HepG2 (cell line): ENCODE data around the gene ADSS1. TPM values are rescaled to one million over a fixed set of nuclear protein-coding genes. Genes with fewer than 3 reads are reported as not detected.

Experiments used
- AKAP8 ChIP-seq: sonication (generic); formaldehyde crosslinking; IDR thresholded peaks from 2 replicates; pipeline ENCODE4 v1.5.1; 2020; ENCODE audit warnings: mild to moderate bottlenecking, missing genetic modification reagents
- BRCA1 ChIP-seq: sonication (generic); formaldehyde crosslinking; IDR thresholded peaks from 2 replicates; pipeline ENCODE4 v1.4.0; 2020; ENCODE audit warnings: missing genetic modification reagents
- MTF2 ChIP-seq: sonication (generic); formaldehyde crosslinking; IDR thresholded peaks from 2 replicates; pipeline ENCODE4 v1.5.0; 2020; ENCODE audit warnings: missing genetic modification reagents, borderline replicate concordance
- NFIB ChIP-seq: sonication (generic); formaldehyde crosslinking; IDR thresholded peaks from 2 replicates; pipeline ENCODE4 v1.9.0; 2021; ENCODE audit warnings: missing genetic modification reagents, mild to moderate bottlenecking, borderline replicate concordance
- NFYB ChIP-seq: sonication (generic); formaldehyde crosslinking; IDR thresholded peaks from 2 replicates; pipeline ENCODE4 v1.4.0; 2020; ENCODE audit warnings: missing genetic modification reagents
- RARA ChIP-seq: IDR thresholded peaks from 2 replicates; pipeline ENCODE4 v1.6.1; 2016; ENCODE audit warnings: missing genetic modification reagents, missing compliant biosample characterization
- SAFB2 ChIP-seq: sonication (generic); formaldehyde crosslinking; IDR thresholded peaks from 2 replicates; pipeline ENCODE4 v1.5.1; 2020; ENCODE audit warnings: missing genetic modification reagents, low read depth, mild to moderate bottlenecking, borderline replicate concordance
- SMAD3 ChIP-seq: sonication (generic); formaldehyde crosslinking; IDR thresholded peaks from 2 replicates; pipeline ENCODE4 v1.4.0; 2020; ENCODE audit warnings: missing genetic modification reagents
- U2AF2 ChIP-seq: fragments of 200-400 bp; formaldehyde crosslinking; IDR thresholded peaks from 2 replicates; pipeline ENCODE4 v1.6.1; 2017; ENCODE audit warnings: low read depth, mild to moderate bottlenecking, low read length
- ZFP1 ChIP-seq: IDR thresholded peaks from 2 replicates; pipeline ENCODE4 v1.6.1; 2016
- ZMAT3 ChIP-seq: sonication (generic); formaldehyde crosslinking; conservative IDR thresholded peaks from 2 replicates; pipeline ENCODE4 v1.7.0; 2021; ENCODE audit warnings: missing genetic modification reagents
- ZNF12 ChIP-seq: sonication (generic); formaldehyde crosslinking; IDR thresholded peaks from 2 replicates; pipeline ENCODE4 v1.5.0; 2020; ENCODE audit warnings: missing genetic modification reagents
- ZNF274 ChIP-seq: sonication (generic); formaldehyde crosslinking; IDR thresholded peaks from 2 replicates; pipeline ENCODE4 v1.5.1; 2020; ENCODE audit warnings: mild to moderate bottlenecking, missing genetic modification reagents
- ZNF3 ChIP-seq: IDR thresholded peaks from 2 replicates; pipeline ENCODE4 v1.7.0; 2017; ENCODE audit warnings: inconsistent platforms
- ZNF552 ChIP-seq: sonication (generic); formaldehyde crosslinking; IDR thresholded peaks from 2 replicates; pipeline ENCODE4 v1.9.0; 2022; ENCODE audit warnings: missing genetic modification reagents, mild to moderate bottlenecking, borderline replicate concordance
- ZNF564 ChIP-seq: sonication (generic); formaldehyde crosslinking; IDR thresholded peaks from 2 replicates; pipeline ENCODE4 v1.8.1; 2023; ENCODE audit warnings: mild to moderate bottlenecking, missing genetic modification reagents
- ZNF569 ChIP-seq: sonication (generic); formaldehyde crosslinking; IDR thresholded peaks from 2 replicates; pipeline ENCODE4 v1.5.0; 2020; ENCODE audit warnings: mild to moderate bottlenecking, missing genetic modification reagents, moderate library complexity, borderline replicate concordance
- ZNF761 ChIP-seq: sonication (generic); formaldehyde crosslinking; conservative IDR thresholded peaks from 2 replicates; pipeline ENCODE4 v1.4.0; 2020; ENCODE audit warnings: mild to moderate bottlenecking, missing genetic modification reagents
- ZSCAN21 ChIP-seq: sonication (generic); formaldehyde crosslinking; IDR thresholded peaks from 2 replicates; pipeline ENCODE4 v1.8.0; 2022; ENCODE audit warnings: mild to moderate bottlenecking, missing genetic modification reagents, moderate library complexity, borderline replicate concordance
- polyA plus RNA-seq, 8 experiments: library from polyadenylated mRNA; depleted of rRNA in 3 of 8; stranded (reverse) in 7 of 8; unstranded in 1 of 8; fragments of >200 nt; fragmentation: Illumina TruSeq in 4 of 8; extraction: Trizol in 4 of 8; gene quantifications; 2 replicates each; pipeline versions ENCODE4 v1.2.1 to v1.2.3, GENCODE V29; 2011 to 2016; ENCODE audit warnings: low read depth in 4 of 8, missing spikeins in 1 of 8, mixed read lengths in 1 of 8; ENCODE audit not compliant: insufficient read depth in 1 of 8
- total RNA-seq, 5 experiments: library from RNA; depleted of rRNA; stranded (reverse); fragments of >200 nt; fragmentation: Illumina TruSeq; extraction: Trizol; gene quantifications; 2 replicates each; pipeline ENCODE4 v1.2.3, GENCODE V29; 2016; ENCODE audit warnings: low read depth in 1 of 5
- TF ChIP-seq, protein P1 (sequence below): IDR thresholded peaks from 2 replicates; pipeline ENCODE4 v1.6.1; 2018; ENCODE audit warnings: missing genetic modification reagents
- TF ChIP-seq, protein P2 (sequence below): sonication (generic); formaldehyde crosslinking; IDR thresholded peaks from 2 replicates; pipeline ENCODE4 v1.5.1; 2020; ENCODE audit warnings: missing genetic modification reagents, mild to moderate bottlenecking, borderline replicate concordance
- TF ChIP-seq, protein P3 (sequence below): sonication (generic); formaldehyde crosslinking; IDR thresholded peaks from 2 replicates; pipeline ENCODE4 v1.5.1; 2020; ENCODE audit warnings: mild to moderate bottlenecking, missing genetic modification reagents, moderate library complexity
- TF ChIP-seq, protein P4 (sequence below): sonication (generic); formaldehyde crosslinking; IDR thresholded peaks from 2 replicates; pipeline ENCODE4 v1.4.0; 2020; ENCODE audit warnings: missing genetic modification reagents; ENCODE audit errors: not compliant biosample characterization

The ADSS1 gene
- total and polyA plus RNA-seq, 2 of the 13 experiments (the other 11 are each of a cell fraction or from before 2014, with no cell fraction given), result 1.0 to 36.7 TPM

DNA sequence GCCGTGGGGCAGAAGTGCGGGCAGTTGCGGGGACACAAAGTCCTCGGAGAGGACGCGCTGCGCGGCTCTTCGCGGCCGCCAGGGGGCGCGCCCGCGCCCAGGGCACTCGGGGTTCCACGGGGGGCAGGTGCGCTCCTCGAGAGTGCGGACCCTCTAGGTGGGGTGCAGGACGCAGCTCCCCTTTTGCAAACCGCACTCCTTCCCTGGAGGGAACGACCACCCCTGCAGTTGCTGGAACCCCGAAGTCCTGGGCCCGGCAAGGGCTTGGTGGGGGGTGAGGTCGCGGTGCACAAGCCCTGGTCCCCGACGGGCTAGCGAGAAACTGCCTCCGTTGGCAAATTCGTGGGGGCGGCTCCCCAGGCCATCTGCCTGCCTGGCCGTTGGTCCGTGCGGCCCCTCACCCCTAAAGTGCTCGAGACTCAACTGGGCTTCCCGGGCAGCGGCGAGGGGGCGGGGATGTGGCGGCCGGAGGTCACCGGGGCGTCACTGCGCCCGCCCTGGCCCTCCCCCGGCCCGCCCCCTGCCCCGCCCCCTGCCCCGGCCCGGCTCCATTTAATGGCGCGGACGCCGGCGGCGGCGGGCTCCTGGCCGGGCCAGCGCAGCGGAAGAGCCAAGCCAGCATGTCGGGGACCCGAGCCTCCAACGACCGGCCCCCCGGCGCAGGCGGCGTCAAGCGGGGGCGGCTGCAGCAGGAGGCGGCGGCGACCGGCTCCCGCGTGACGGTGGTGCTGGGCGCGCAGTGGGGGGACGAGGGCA is at the start of gene ADSS1 (continued):
- TF ChIP-seq, protein P1, sequence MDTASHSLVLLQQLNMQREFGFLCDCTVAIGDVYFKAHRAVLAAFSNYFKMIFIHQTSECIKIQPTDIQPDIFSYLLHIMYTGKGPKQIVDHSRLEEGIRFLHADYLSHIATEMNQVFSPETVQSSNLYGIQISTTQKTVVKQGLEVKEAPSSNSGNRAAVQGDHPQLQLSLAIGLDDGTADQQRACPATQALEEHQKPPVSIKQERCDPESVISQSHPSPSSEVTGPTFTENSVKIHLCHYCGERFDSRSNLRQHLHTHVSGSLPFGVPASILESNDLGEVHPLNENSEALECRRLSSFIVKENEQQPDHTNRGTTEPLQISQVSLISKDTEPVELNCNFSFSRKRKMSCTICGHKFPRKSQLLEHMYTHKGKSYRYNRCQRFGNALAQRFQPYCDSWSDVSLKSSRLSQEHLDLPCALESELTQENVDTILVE (CRISPR knock-in tag), result no peak
- TF ChIP-seq ZNF12 (no peak), ZNF552 (CRISPR knock-in tag) (no peak), AKAP8 (CRISPR knock-in tag) (peak; percentile 85), NFIB (CRISPR knock-in tag) (no peak), SAFB2 (CRISPR knock-in tag) (no peak), U2AF2 (no peak), NFYB (no peak), ZSCAN21 (CRISPR knock-in tag) (no peak; the same call in 1 of the 2 replicates), ZNF761 (CRISPR knock-in tag) (peak; percentile 88; the same call in 1 of the 2 replicates), ZNF3 (no peak), ZNF274 (no peak; the same call in 1 of the 2 replicates), SMAD3 (CRISPR knock-in tag) (no peak), ZFP1 (no peak), ZNF569 (CRISPR knock-in tag) (no peak), ZNF564 (CRISPR knock-in tag) (no peak), ZMAT3 (CRISPR knock-in tag) (no peak), MTF2 (0 out of 2 replicates have a peak, but pooled peaks have one; percentile 69), RARA (CRISPR knock-in tag) (peak; percentile 27; the same call in 1 of the 2 replicates), BRCA1 (CRISPR knock-in tag) (no peak)
- TF ChIP-seq, protein P2, sequence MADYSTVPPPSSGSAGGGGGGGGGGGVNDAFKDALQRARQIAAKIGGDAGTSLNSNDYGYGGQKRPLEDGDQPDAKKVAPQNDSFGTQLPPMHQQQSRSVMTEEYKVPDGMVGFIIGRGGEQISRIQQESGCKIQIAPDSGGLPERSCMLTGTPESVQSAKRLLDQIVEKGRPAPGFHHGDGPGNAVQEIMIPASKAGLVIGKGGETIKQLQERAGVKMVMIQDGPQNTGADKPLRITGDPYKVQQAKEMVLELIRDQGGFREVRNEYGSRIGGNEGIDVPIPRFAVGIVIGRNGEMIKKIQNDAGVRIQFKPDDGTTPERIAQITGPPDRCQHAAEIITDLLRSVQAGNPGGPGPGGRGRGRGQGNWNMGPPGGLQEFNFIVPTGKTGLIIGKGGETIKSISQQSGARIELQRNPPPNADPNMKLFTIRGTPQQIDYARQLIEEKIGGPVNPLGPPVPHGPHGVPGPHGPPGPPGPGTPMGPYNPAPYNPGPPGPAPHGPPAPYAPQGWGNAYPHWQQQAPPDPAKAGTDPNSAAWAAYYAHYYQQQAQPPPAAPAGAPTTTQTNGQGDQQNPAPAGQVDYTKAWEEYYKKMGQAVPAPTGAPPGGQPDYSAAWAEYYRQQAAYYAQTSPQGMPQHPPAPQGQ (CRISPR knock-in tag), result no peak
- TF ChIP-seq, protein P3, sequence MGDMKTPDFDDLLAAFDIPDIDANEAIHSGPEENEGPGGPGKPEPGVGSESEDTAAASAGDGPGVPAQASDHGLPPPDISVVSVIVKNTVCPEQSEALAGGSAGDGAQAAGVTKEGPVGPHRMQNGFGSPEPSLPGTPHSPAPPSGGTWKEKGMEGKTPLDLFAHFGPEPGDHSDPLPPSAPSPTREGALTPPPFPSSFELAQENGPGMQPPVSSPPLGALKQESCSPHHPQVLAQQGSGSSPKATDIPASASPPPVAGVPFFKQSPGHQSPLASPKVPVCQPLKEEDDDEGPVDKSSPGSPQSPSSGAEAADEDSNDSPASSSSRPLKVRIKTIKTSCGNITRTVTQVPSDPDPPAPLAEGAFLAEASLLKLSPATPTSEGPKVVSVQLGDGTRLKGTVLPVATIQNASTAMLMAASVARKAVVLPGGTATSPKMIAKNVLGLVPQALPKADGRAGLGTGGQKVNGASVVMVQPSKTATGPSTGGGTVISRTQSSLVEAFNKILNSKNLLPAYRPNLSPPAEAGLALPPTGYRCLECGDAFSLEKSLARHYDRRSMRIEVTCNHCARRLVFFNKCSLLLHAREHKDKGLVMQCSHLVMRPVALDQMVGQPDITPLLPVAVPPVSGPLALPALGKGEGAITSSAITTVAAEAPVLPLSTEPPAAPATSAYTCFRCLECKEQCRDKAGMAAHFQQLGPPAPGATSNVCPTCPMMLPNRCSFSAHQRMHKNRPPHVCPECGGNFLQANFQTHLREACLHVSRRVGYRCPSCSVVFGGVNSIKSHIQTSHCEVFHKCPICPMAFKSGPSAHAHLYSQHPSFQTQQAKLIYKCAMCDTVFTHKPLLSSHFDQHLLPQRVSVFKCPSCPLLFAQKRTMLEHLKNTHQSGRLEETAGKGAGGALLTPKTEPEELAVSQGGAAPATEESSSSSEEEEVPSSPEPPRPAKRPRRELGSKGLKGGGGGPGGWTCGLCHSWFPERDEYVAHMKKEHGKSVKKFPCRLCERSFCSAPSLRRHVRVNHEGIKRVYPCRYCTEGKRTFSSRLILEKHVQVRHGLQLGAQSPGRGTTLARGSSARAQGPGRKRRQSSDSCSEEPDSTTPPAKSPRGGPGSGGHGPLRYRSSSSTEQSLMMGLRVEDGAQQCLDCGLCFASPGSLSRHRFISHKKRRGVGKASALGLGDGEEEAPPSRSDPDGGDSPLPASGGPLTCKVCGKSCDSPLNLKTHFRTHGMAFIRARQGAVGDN (CRISPR knock-in tag), result peak; percentile 80
- TF ChIP-seq, protein P4, sequence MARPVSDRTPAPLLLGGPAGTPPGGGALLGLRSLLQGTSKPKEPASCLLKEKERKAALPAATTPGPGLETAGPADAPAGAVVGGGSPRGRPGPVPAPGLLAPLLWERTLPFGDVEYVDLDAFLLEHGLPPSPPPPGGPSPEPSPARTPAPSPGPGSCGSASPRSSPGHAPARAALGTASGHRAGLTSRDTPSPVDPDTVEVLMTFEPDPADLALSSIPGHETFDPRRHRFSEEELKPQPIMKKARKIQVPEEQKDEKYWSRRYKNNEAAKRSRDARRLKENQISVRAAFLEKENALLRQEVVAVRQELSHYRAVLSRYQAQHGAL, result no peak
